HepG2 (cell line): ENCODE data around the gene DDRGK1. TPM values are rescaled to one million over a fixed set of nuclear protein-coding genes. Genes with fewer than 3 reads are reported as not detected.

Experiments
- ATAC-seq: fragments of 200-7000 bp; cut with Tn5 transposase; 3 replicates; pipeline ENCODE4 v1.9.1; 2020; ENCODE audit warnings: mild to moderate bottlenecking, moderate library complexity
- BruUV-seq: library from RNA; stranded (reverse); fragments of 400-500 nt; replicated peaks from 2 replicates; lab custom pipeline; 2021; lab: Mats Ljungman, UMichigan
- CTCF ChIA-PET: fragments of 300-600 bp; formaldehyde crosslinking; extraction: SDS; loops from one replicate; lab custom pipeline; 2021; ENCODE audit warnings: low total read pairs, inconsistent platforms, low intra/inter-chr PET ratio; lab: Yijun Ruan, JAX
- POLR2A ChIA-PET: fragments of 350-600 bp; sonication (Branson Sonifier 250); formaldehyde crosslinking; loops from one replicate; lab custom pipeline; 2020; ENCODE audit warnings: antibody characterized with exemption, inconsistent platforms; lab: Yijun Ruan, JAX
- DNase-seq: peaks from one replicate; pipeline ENCODE4 v3.0.0-alpha.2; 2015; ENCODE audit warnings: low spot score
- FAIRE-seq: peaks from 3 replicates; lab custom pipeline; 2011; peaks lifted over from hg19 to GRCh38; lab: Jason Lieb, UNC
- H2AFZ ChIP-seq: one replicate; pipeline ENCODE4 v1.6.1; 2011; ENCODE audit warnings: low read length, inconsistent platforms
- H3K27ac ChIP-seq: fragments of 300-600 bp; 3 replicates; pipeline ENCODE4 v1.8.0; 2011; ENCODE audit warnings: mixed run types, mild to moderate bottlenecking, mixed read lengths, low read length, inconsistent platforms; ENCODE audit not compliant: insufficient read depth; ENCODE audit errors: extremely low read length
- H3K27me3 ChIP-seq, 2 experiments: fragments of 200-600 bp in 1 of 2; 2 replicates in 1 of 2; 3 replicates in 1 of 2; pipeline versions ENCODE4 v1.6.0 to v1.8.0; 2011; ENCODE audit warnings: low read length in 2 of 2, mild to moderate bottlenecking in 2 of 2, moderate library complexity in 2 of 2, inconsistent platforms in 1 of 2; ENCODE audit not compliant: insufficient read depth in 2 of 2, control insufficient read depth in 1 of 2
- H3K36me3 ChIP-seq, 2 experiments: fragments of 200-600 bp in 1 of 2; replicated peaks in 1 of 2; 2 replicates in 1 of 2; 3 replicates in 1 of 2; pipeline versions ENCODE4 v1.5.1 to v1.8.0; 2011; ENCODE audit warnings: low read length in 2 of 2, inconsistent platforms in 1 of 2; ENCODE audit not compliant: insufficient read depth in 2 of 2, control insufficient read depth in 1 of 2
- H3K4me1 ChIP-seq: 2 replicates; pipeline ENCODE4 v1.5.1; 2012; ENCODE audit warnings: low read length, inconsistent platforms; ENCODE audit not compliant: insufficient read depth
- H3K4me2 ChIP-seq: 2 replicates; pipeline ENCODE4 v1.6.0; 2011; ENCODE audit warnings: low read depth, low read length, inconsistent platforms
- H3K4me3 ChIP-seq, 3 experiments: fragments of 200-600 bp in 1 of 3; sonication (generic), shearing (Covaris generic) in 1 of 3; replicated peaks in 1 of 3; 2 replicates each; pipeline ENCODE4 v1.5.1; 2011 to 2016; ENCODE audit warnings: low read length in 3 of 3, inconsistent platforms in 2 of 3, low read depth in 2 of 3, mild to moderate bottlenecking in 2 of 3, control low read depth in 1 of 3, mixed read lengths in 1 of 3; ENCODE audit not compliant: insufficient read depth in 1 of 3
- H3K79me2 ChIP-seq: one replicate; pipeline ENCODE4 v1.6.1; 2011; ENCODE audit warnings: low read length, inconsistent platforms; ENCODE audit not compliant: insufficient read depth
- H3K9ac ChIP-seq: 2 replicates; pipeline ENCODE4 v1.6.0; 2011; ENCODE audit warnings: mild to moderate bottlenecking, low read depth, low read length, inconsistent platforms; ENCODE audit not compliant: insufficient read depth
- H3K9me3 ChIP-seq: 2 replicates; pipeline ENCODE4 v1.5.1; 2012; ENCODE audit warnings: mild to moderate bottlenecking, low read length
- H4K20me1 ChIP-seq: 2 replicates; pipeline ENCODE4 v1.6.0; 2011; ENCODE audit warnings: inconsistent platforms, mild to moderate bottlenecking, low read length, moderate library complexity; ENCODE audit not compliant: insufficient read depth
- BRD4 ChIP-seq: sonication (generic); formaldehyde crosslinking; IDR thresholded peaks from 2 replicates; pipeline ENCODE4 v1.4.0; 2020; ENCODE audit warnings: missing genetic modification reagents
- EEA1 ChIP-seq: sonication (generic); formaldehyde crosslinking; IDR thresholded peaks from 2 replicates; pipeline ENCODE4 v1.5.1; 2020; ENCODE audit warnings: mild to moderate bottlenecking, missing genetic modification reagents, borderline replicate concordance
- HHEX ChIP-seq: IDR thresholded peaks from 2 replicates; pipeline ENCODE4 v1.6.1; 2016; ENCODE audit warnings: control low read depth
- HNRNPLL ChIP-seq: fragments of 200-400 bp; formaldehyde crosslinking; IDR thresholded peaks from 2 replicates; pipeline ENCODE4 v1.6.1; 2017; ENCODE audit warnings: mild to moderate bottlenecking, low read depth, low read length; ENCODE audit not compliant: poor library complexity, severe bottlenecking
- HOXA9 ChIP-seq: sonication (generic); formaldehyde crosslinking; IDR thresholded peaks from 2 replicates; pipeline ENCODE4 v1.8.1; 2022; ENCODE audit warnings: missing genetic modification reagents, mild to moderate bottlenecking, moderate library complexity, borderline replicate concordance
- UBTF ChIP-seq: sonication (generic); formaldehyde crosslinking; IDR thresholded peaks from 2 replicates; pipeline ENCODE4 v1.4.0; 2020; ENCODE audit warnings: mild to moderate bottlenecking, missing genetic modification reagents
- ZNF160 ChIP-seq: sonication (generic); formaldehyde crosslinking; IDR thresholded peaks from 2 replicates; pipeline ENCODE4 v1.8.0; 2022; ENCODE audit warnings: mild to moderate bottlenecking, inconsistent platforms, missing genetic modification reagents
- ZNF235 ChIP-seq: sonication (generic); formaldehyde crosslinking; IDR thresholded peaks from 2 replicates; pipeline ENCODE4 v1.8.1; 2023; ENCODE audit warnings: mild to moderate bottlenecking, missing genetic modification reagents, borderline replicate concordance
- ZNF263 ChIP-seq: sonication (generic); formaldehyde crosslinking; IDR thresholded peaks from 2 replicates; pipeline ENCODE4 v1.4.0; 2020; ENCODE audit warnings: missing genetic modification reagents
- ZNF264 ChIP-seq: sonication (generic); formaldehyde crosslinking; IDR thresholded peaks from 2 replicates; pipeline ENCODE4 v1.4.0; 2020; ENCODE audit warnings: missing genetic modification reagents
- ZNF574 ChIP-seq: sonication (generic); formaldehyde crosslinking; IDR thresholded peaks from 2 replicates; pipeline ENCODE4 v1.4.0; 2020; ENCODE audit warnings: missing genetic modification reagents
- ZNF644 ChIP-seq: IDR thresholded peaks from 2 replicates; pipeline ENCODE4 v1.6.1; 2016; ENCODE audit warnings: low read depth
- ZNF704 ChIP-seq: sonication (generic); formaldehyde crosslinking; IDR thresholded peaks from 2 replicates; pipeline ENCODE4 v1.8.1; 2023; ENCODE audit warnings: mild to moderate bottlenecking, inconsistent platforms, moderate library complexity, missing genetic modification reagents, borderline replicate concordance
- ZNF740 ChIP-seq: sonication (generic); formaldehyde crosslinking; IDR thresholded peaks from 2 replicates; pipeline ENCODE4 v1.4.0; 2020; ENCODE audit warnings: missing genetic modification reagents
- ZNF777 ChIP-seq: sonication (generic); formaldehyde crosslinking; IDR thresholded peaks from 2 replicates; pipeline ENCODE4 v1.4.0; 2020; ENCODE audit warnings: missing genetic modification reagents
- WGBS: methylation state at CpG from one replicate; pipeline ENCODE4 v1.1.6; 2017; ENCODE audit warnings: low lambda C conversion rate; 5-methylcytosine and 5-hydroxymethylcytosine counted together
- in situ Hi-C: cut with HindIII; loops from 2 replicates; pipeline ENCODE4 v1.10.0; 2017; ENCODE audit warnings: low pct_unique_long_range_greater_than_20kb; ENCODE audit not compliant: extremely low pct_ligation_motif_present
- intact Hi-C: fragments of 100-400 bp; cut with micrococcal nuclease; formaldehyde crosslinking; loops from one replicate; pipeline ENCODE4 v1.10.0; 2022; ENCODE audit not compliant: unreplicated experiment
- polyA plus RNA-seq, 8 experiments: library from polyadenylated mRNA; depleted of rRNA in 3 of 8; stranded (reverse) in 7 of 8; unstranded in 1 of 8; fragments of >200 nt; fragmentation: Illumina TruSeq in 4 of 8; extraction: Trizol in 4 of 8; gene quantifications; 2 replicates each; pipeline versions ENCODE4 v1.2.1 to v1.2.3, GENCODE V29; 2011 to 2016; ENCODE audit warnings: low read depth in 4 of 8, missing spikeins in 1 of 8, mixed read lengths in 1 of 8; ENCODE audit not compliant: insufficient read depth in 1 of 8
- total RNA-seq, 5 experiments: library from RNA; depleted of rRNA; stranded (reverse); fragments of >200 nt; fragmentation: Illumina TruSeq; extraction: Trizol; gene quantifications; 2 replicates each; pipeline ENCODE4 v1.2.3, GENCODE V29; 2016; ENCODE audit warnings: low read depth in 1 of 5

Gene DDRGK1
- total and polyA plus RNA-seq, 2 of the 13 experiments (the other 11 are each of a cell fraction or from before 2014, with no cell fraction given): 96.7 to 149 TPM

- Histone ChIP-seq H3K79me2 (no peaks in the 10 kb centered on the region), H3K9ac (no peak overlapping the region), H4K20me1 (no peaks in the 10 kb centered on the region), H3K27me3 (peaks cover 6 to 40% of the 10 kb centered on the region in 2 experiments), H3K4me2 (peak overlapping the region; percentile 84), H3K27ac (no peak overlapping the region), H3K4me1 (peaks cover 78% of the 10 kb centered on the region), H3K4me3 (peak overlapping the region in 1 of 3 experiments; percentile 83; a peak in 1 of 6 replicates), H3K9me3 (no peaks in the 10 kb centered on the region), H3K36me3 (no peaks in the 10 kb centered on the region), H2AFZ (no peak overlapping the region)
- intact Hi-C loops (loop anchor here (10.0 kb wide), 1 partner anchor 76 kb away; no protein-coding TSS in a partner anchor), in situ Hi-C loops (no loop called here)
- no peak for DNase-seq
- FAIRE-seq: no peak
- ChIA-PET POLR2A (interaction anchor here (2.7 to 4.6 kb wide), 2 partner anchors 16 to 18 kb away, joined by 18 to 26 read pairs; no protein-coding TSS in a partner anchor), CTCF (no interaction called here)
- TF ChIP-seq ZNF160 (CRISPR knock-in tag): 0 out of 2 replicates have a peak, but pooled peaks have one; percentile 23
- TF ChIP-seq HNRNPLL: no peak
- TF ChIP-seq ZNF740 (CRISPR knock-in tag): no peak
- TF ChIP-seq ZNF704 (CRISPR knock-in tag): peak; percentile 76; the same call in 1 of the 2 replicates
- 0 out of 2 replicates have a peak, but pooled peaks have one; percentile 14 for TF ChIP-seq UBTF (CRISPR knock-in tag)
- TF ChIP-seq HOXA9 (CRISPR knock-in tag): 0 out of 2 replicates have a peak, but pooled peaks have one; percentile 9
- 0 out of 2 replicates have a peak, but pooled peaks have one; percentile 27 for TF ChIP-seq ZNF235
- 0 out of 2 replicates have a peak, but pooled peaks have one; percentile 34 for TF ChIP-seq ZNF264 (CRISPR knock-in tag)
- 0 out of 2 replicates have a peak, but pooled peaks have one; percentile 24 for TF ChIP-seq ZNF263 (CRISPR knock-in tag)
- peak; percentile 45; the same call in 1 of the 2 replicates for TF ChIP-seq EEA1
- 0 out of 2 replicates have a peak, but pooled peaks have one; percentile 48 for TF ChIP-seq ZNF777 (CRISPR knock-in tag)
- 0 out of 2 replicates have a peak, but pooled peaks have one; percentile 10 for TF ChIP-seq ZNF574 (CRISPR knock-in tag)
- 0 out of 2 replicates have a peak, but pooled peaks have one; percentile 27 for TF ChIP-seq BRD4 (CRISPR knock-in tag)
- no peak for TF ChIP-seq HHEX
- TF ChIP-seq ZNF644: no peak
- no peak; the same call in 2 of the 3 replicates for ATAC-seq
- BruUV-seq: no TSS peak
- 58% methylated on average over 15 of the region's 15 CpGs for WGBS
Measured at GRCh38 chr20:3240776-3241363, 36.4 kb upstream of the DDRGK1 start.
